SJCRH30 (cell line): ENCODE results near the gene FAF2. TPM values are rescaled to one million over a fixed set of nuclear protein-coding genes. Genes with fewer than 3 reads are reported as not detected.

Experiments
- DNase-seq, 2 experiments: peaks; one replicate each; pipeline ENCODE4 v3.0.0-alpha.2; 2015 to 2020
- H3K27ac ChIP-seq: fragments of 250-450 bp; sonication (Bioruptor Pico); 2 replicates; pipeline ENCODE4 v1.5.1; 2020; ENCODE audit warnings: mild to moderate bottlenecking, moderate library complexity
- H3K27me3 ChIP-seq: fragments of 250-450 bp; sonication (Bioruptor Pico); 2 replicates; pipeline ENCODE4 v1.5.1; 2020; ENCODE audit warnings: mild to moderate bottlenecking, moderate library complexity
- H3K36me3 ChIP-seq: fragments of 250-450 bp; sonication (Bioruptor Pico); 2 replicates; pipeline ENCODE4 v1.5.1; 2020; ENCODE audit warnings: mild to moderate bottlenecking, moderate library complexity
- H3K4me1 ChIP-seq: fragments of 250-450 bp; sonication (Bioruptor Pico); 2 replicates; pipeline ENCODE4 v1.5.1; 2020; ENCODE audit warnings: mild to moderate bottlenecking, moderate library complexity
- H3K4me3 ChIP-seq: fragments of 250-450 bp; sonication (Bioruptor Pico); 2 replicates; pipeline ENCODE4 v1.5.1; 2020; ENCODE audit warnings: mild to moderate bottlenecking, moderate library complexity
- H3K9me3 ChIP-seq: fragments of 250-450 bp; sonication (Bioruptor Pico); replicated peaks from 2 replicates; pipeline ENCODE4 v1.5.1; 2020; ENCODE audit warnings: mild to moderate bottlenecking, moderate library complexity
- total RNA-seq: library from RNA; depleted of rRNA; stranded (reverse); fragments of >200 nt; shearing (Covaris generic); gene quantifications from 2 replicates; pipeline ENCODE4 v1.2.3, GENCODE V29; 2014

The FAF2 gene
- total RNA-seq, 1 experiment from 2014 or later = 52.5 TPM

GRCh38 chr5:176413709-176414191 is 34.4 kb upstream of the FAF2 start:
- H3K9me3 ChIP-seq = no peaks in the 10 kb centered on the region
- H3K27me3 ChIP-seq = no peaks in the 10 kb centered on the region
- no peak overlapping the region for H3K27ac ChIP-seq
- H3K4me1 ChIP-seq = no peaks in the 10 kb centered on the region
- DNase-seq = no peak
- no peaks in the 10 kb centered on the region for H3K36me3 ChIP-seq
- no peak overlapping the region for H3K4me3 ChIP-seq

DNA sequence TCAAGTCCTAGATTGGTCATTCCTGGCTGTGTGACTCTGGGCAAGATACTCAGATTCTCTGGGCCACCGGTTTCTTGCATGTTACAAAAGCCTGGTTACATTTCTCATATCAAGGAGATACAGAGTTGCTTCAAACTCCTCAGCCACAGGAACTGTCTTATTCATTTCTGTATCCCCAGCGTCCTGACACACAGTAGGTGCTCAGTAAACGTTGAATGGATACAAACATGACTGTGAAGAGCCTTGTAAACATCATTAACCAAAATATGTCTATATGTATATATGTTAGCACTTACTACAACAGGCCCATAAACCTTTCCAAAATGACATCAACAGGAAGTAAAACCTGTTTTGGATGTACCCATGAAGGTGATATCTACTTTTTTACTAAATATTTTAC is 33.5 kb upstream of the FAF2 start:
- no peaks in the 10 kb centered on the region for H3K4me1 ChIP-seq
- no peaks in the 10 kb centered on the region for H3K36me3 ChIP-seq
- no peak overlapping the region for H3K4me3 ChIP-seq
- no peaks in the 10 kb centered on the region for H3K27me3 ChIP-seq
- H3K27ac ChIP-seq = no peak overlapping the region
- H3K9me3 ChIP-seq = no peaks in the 10 kb centered on the region
- DNase-seq = no peak

DNA sequence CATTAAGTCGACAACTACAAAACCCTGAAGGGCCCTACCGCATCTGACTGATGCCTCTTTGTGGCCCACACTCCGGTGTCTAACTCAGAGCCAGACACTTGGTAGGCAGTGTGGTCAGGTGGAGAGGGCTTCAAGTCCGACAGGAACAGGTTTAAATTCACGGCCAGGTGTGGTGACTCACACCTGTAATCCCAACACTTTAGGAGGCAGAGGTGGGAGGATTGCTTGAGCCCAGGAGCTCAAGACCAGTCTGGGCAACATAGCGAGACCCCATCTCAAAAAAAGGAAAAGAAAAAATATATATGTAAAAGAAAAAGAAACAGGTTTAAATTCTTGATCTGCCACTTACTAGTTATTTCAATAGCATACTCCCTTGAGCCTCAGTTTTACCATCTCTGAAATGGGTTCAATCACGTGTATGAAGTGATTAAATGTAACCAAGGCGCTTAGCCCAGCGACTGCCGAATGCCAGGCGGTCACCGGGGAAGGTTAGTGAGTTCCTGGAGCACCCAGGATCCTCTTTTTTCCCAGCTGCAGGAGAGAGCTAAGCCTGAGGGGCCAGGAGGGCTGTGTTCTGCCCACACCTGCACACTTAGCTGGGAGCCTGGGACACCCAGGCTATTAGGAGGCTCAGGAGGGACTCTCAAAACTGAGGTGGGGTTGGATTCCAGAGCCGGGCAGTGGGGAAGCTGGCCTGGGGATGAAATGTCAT is 32.8 kb upstream of the FAF2 start:
- H3K27me3 ChIP-seq = no peaks in the 10 kb centered on the region
- H3K4me3 ChIP-seq = peak overlapping the region; percentile 65
- no peak overlapping the region for H3K27ac ChIP-seq
- no peak for DNase-seq
- no peaks in the 10 kb centered on the region for H3K36me3 ChIP-seq
- no peaks in the 10 kb centered on the region for H3K4me1 ChIP-seq
- no peaks in the 10 kb centered on the region for H3K9me3 ChIP-seq

DNA sequence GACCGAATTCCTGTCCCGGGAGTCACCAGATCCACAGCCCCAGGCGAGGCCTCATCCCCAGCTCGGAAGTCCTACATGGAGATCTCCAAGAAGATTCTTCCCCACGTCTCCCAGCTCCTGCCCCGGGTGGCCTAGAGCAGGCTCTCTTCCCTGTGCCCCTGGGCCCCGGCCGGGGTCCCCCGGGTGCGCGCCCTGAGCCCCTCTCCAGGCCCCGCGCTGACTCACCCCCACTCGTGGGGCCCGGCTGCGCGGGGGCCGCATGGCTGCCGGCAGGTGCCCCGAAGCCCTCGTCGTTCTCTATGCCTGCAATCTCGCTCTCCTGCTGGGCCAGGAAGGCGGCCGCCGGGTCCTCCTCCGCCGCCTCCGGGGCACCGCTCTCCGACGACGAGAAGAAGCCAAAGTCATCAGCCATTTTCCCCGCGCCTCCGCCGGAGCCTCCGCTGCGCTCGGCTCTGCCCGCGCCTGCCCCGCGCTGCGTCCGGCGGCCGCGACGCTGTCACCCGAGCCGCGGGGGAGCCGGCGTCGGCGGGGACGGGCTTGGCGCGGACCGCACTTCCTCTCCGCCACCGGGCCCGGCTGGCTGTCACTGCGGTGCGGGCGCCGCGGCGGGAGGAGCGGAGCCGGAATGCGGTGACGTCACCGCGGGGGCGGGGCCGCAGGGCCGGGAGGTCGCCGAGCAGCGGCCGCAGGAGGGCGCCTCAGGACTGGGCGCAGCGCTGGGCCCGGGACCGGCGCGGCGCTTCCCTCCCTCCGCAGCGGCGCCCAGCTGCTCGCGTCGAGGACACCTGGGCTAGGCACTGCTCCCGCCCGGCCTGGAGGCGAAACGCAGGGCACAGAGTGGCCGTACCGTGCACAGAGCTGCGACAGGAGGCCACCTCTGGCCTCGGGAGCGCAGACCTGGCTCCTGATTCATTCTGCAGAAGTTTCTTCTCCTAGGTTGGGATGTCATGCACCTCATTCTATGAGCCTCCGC is 31.9 kb upstream of the FAF2 start, which contains the start of gene CLTB:
CLTB (minus strand) TSS at position 588 of the 973 bp plus-strand sequence; CDS start at position 412, 176 bp downstream.
- DNase-seq = peak; percentile 79 to 87
- peak within 1 kb of the TSS; percentile 65 for H3K4me3 ChIP-seq
- no peaks in the 10 kb centered on the region for H3K4me1 ChIP-seq
- no peaks in the 10 kb centered on the region; the same call in 1 of the 2 replicates for H3K9me3 ChIP-seq
- no peaks in the 10 kb centered on the region for H3K36me3 ChIP-seq
- no peaks in the 10 kb centered on the region for H3K27me3 ChIP-seq
- H3K27ac ChIP-seq = no peak within 1 kb of the TSS; the same call in 1 of the 2 replicates

GRCh38 chr5:176416965-176417364 is 31.2 kb upstream of the FAF2 start:
- Histone ChIP-seq H3K36me3 (no peaks in the 10 kb centered on the region), H3K27me3 (no peaks in the 10 kb centered on the region), H3K27ac (no peak overlapping the region), H3K9me3 (peaks cover 3% of the 10 kb centered on the region; the same call in 1 of the 2 replicates), H3K4me3 (peak overlapping the region; percentile 65), H3K4me1 (no peaks in the 10 kb centered on the region)
- no peak for DNase-seq

DNA sequence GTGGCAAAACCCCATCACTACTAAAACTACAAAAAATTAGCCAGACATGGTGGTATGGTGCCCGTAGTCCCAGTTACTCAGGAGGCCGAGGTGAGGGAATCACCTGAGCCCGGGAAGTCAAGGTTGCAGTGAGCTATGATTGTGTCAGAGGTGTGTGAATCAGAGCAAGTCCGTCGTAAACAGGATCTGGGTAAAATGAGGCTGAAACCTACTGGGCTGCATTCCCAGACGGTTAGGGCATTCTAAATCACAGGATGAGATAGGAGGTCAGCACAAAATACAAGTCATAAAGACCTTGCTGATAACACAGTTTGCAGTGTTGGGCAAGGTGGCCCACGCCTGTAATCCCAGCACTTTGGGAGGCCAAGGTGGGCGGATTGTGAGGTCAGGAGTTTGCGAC is 29.9 kb upstream of the FAF2 start:
- H3K36me3 ChIP-seq = no peaks in the 10 kb centered on the region
- no peak overlapping the region for H3K4me3 ChIP-seq
- no peaks in the 10 kb centered on the region for H3K27me3 ChIP-seq
- no peaks in the 10 kb centered on the region for H3K4me1 ChIP-seq
- DNase-seq = no peak
- no peak overlapping the region for H3K27ac ChIP-seq
- peaks cover 6% of the 10 kb centered on the region; the same call in 1 of the 2 replicates for H3K9me3 ChIP-seq

GRCh38 chr5:176420086-176420485 is 28.1 kb upstream of the FAF2 start:
- Histone ChIP-seq H3K4me1 (no peaks in the 10 kb centered on the region), H3K27ac (no peak overlapping the region), H3K36me3 (no peaks in the 10 kb centered on the region), H3K4me3 (no peak overlapping the region), H3K27me3 (no peaks in the 10 kb centered on the region), H3K9me3 (peaks cover 6% of the 10 kb centered on the region; the same call in 1 of the 2 replicates)
- DNase-seq = no peak

DNA sequence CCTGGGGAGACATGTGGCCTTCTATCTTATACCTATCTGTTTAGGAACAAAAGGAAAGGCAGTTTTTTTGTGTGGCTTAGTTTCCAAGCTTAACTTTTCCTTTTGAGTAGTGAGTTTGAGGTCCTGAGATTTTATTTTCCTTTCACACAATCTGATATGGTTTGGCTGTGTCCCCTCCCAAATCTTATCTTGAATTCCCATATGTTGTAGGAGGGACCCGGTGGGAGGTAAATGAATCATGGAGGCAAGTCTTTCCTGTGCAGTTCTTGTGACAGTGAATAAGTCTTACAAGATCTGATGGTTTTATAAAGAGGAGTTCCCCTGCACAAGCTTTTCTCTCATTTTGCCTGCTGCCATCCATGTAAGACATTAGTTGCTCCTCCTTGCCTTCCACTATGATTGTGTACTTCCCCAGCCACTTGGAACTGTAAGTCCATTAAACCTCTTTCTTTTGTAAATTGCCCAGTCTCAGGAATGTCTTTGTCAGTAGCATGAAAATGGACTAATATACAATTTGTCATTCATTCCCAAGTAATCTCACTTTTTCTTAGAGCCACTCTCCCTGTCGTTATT is 27.1 kb upstream of the FAF2 start:
- H3K4me1 ChIP-seq = no peaks in the 10 kb centered on the region
- DNase-seq = no peak
- H3K4me3 ChIP-seq = no peak overlapping the region
- H3K27ac ChIP-seq = no peak overlapping the region
- peaks cover 11% of the 10 kb centered on the region; the same call in 1 of the 2 replicates for H3K9me3 ChIP-seq
- H3K27me3 ChIP-seq = no peaks in the 10 kb centered on the region
- H3K36me3 ChIP-seq = no peaks in the 10 kb centered on the region

DNA sequence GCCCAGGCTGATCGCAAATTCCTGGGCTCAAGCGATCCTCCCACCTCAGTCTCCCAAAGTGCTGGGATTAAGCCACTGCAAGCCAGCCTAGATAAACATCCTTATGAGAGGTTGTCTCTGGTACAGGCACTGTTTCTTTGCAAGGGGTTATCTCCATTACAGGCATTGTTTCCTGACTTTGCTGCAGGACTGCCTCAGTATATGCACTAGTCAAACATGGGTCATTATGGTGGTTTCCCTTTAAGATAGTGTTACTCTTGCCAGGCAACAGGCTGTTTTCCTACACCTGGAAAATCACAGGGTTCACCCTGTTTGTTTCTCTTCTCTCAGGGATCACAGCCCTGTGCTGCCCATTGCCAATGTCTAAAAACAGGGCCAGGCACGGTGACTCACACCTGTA is 24.0 kb upstream of the FAF2 start:
- Histone ChIP-seq H3K27ac (no peak overlapping the region), H3K4me1 (no peaks in the 10 kb centered on the region), H3K9me3 (peaks cover 11% of the 10 kb centered on the region; the same call in 1 of the 2 replicates), H3K4me3 (no peak overlapping the region), H3K27me3 (peaks cover under 1% of the 10 kb centered on the region; the same call in 1 of the 2 replicates), H3K36me3 (no peaks in the 10 kb centered on the region)
- no peak for DNase-seq

DNA sequence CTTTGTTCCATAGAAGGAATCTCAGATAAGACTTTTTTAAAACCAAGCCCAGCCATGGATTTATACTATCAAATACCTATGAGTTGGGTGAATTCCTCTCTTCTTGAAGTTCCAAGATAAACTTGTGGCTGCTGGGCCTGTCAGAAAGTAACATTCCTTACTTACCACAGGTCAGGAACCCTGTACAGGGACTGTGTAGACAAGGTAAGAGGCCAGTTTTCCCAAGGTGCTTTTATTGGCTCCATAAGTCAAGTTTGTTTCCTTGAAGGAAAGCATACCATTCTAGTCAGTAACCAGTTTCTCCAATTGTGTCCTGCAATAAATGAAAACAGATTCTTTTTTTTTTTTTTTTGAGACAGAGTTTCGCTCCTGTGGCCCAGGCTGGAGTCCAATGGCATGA is 23.0 kb upstream of the FAF2 start:
- no peak overlapping the region for H3K27ac ChIP-seq
- H3K27me3 ChIP-seq = peaks cover 4% of the 10 kb centered on the region; the same call in 1 of the 2 replicates
- DNase-seq = no peak
- H3K36me3 ChIP-seq = no peaks in the 10 kb centered on the region
- H3K9me3 ChIP-seq = peaks cover 11% of the 10 kb centered on the region; the same call in 1 of the 2 replicates
- H3K4me3 ChIP-seq = no peak overlapping the region
- no peaks in the 10 kb centered on the region for H3K4me1 ChIP-seq

DNA sequence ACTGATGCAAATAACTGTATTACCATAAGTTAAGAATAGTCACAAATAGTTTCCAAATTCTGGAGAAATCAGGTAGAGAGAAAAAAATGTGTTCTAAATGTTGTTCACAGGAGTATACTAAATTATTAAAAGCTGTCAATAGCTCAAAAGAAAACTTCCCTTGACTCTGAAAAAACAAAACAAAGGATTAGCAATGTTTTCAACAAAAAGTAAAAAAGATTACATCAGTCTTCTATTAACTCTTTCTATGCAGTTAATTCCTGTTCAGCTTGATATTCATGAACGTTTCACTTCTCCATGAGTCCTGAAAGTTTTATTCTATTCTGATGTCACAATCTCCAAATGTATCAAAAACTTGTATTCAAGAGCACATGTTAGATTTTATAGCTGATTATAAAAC is 22.4 kb upstream of the FAF2 start:
- DNase-seq = no peak
- Histone ChIP-seq H3K36me3 (no peaks in the 10 kb centered on the region), H3K4me1 (no peaks in the 10 kb centered on the region), H3K27me3 (peaks cover 4% of the 10 kb centered on the region; the same call in 1 of the 2 replicates), H3K27ac (no peak overlapping the region), H3K9me3 (peaks cover 11% of the 10 kb centered on the region; the same call in 1 of the 2 replicates), H3K4me3 (no peak overlapping the region)

GRCh38 chr5:176426876-176427275 is 21.3 kb upstream of the FAF2 start:
- no peaks in the 10 kb centered on the region for H3K36me3 ChIP-seq
- no peak overlapping the region for H3K27ac ChIP-seq
- H3K4me1 ChIP-seq = no peaks in the 10 kb centered on the region
- H3K27me3 ChIP-seq = peaks cover 4% of the 10 kb centered on the region; the same call in 1 of the 2 replicates
- 0 out of 2 replicates have a peak, but pooled peaks cover 8% of the 10 kb centered on the region for H3K9me3 ChIP-seq
- H3K4me3 ChIP-seq = no peak overlapping the region
- no peak for DNase-seq

GRCh38 chr5:176427971-176428370 is 20.2 kb upstream of the FAF2 start:
- no peaks in the 10 kb centered on the region for H3K36me3 ChIP-seq
- no peak overlapping the region for H3K27ac ChIP-seq
- H3K4me1 ChIP-seq = no peaks in the 10 kb centered on the region
- H3K27me3 ChIP-seq = peaks cover 4% of the 10 kb centered on the region; the same call in 1 of the 2 replicates
- H3K4me3 ChIP-seq = no peak overlapping the region
- 0 out of 2 replicates have a peak, but pooled peaks cover 5% of the 10 kb centered on the region for H3K9me3 ChIP-seq
- no peak for DNase-seq

DNA sequence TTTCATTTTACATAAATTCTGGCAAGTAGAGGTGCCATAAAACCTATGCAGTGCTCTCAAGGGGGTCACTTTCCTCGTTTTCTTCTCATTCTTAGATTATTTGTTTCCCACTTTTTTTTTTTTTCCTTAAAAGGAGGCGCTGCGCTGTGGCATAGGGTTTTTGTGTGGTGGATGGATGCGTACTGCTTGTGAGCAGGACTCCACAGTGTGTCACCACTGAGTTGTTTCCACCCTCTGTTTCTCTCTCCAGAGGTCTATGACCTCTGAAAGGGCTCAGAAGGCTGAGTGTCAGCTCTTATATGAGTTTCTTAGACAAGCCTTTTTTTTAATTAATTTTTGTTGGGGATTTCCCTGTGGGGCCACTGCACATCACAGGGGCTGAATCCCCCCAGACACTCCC is 18.2 kb upstream of the FAF2 start:
- Histone ChIP-seq H3K27ac (no peak overlapping the region), H3K4me3 (no peak overlapping the region), H3K36me3 (no peaks in the 10 kb centered on the region), H3K27me3 (peaks cover 4% of the 10 kb centered on the region; the same call in 1 of the 2 replicates), H3K4me1 (no peaks in the 10 kb centered on the region), H3K9me3 (0 out of 2 replicates have a peak, but pooled peaks cover 5% of the 10 kb centered on the region)
- DNase-seq = no peak
